ENCODE data around the gene CALN1.

GRCh38 chr7:72453471-72453870 lies 41.3 kb upstream of the CALN1 start:
- TF ChIP-seq CTCF (conservative IDR thresholded peaks at IDR 0.05), result no peak
- TF ChIP-seq ZFX (IDR thresholded peaks at IDR 0.05), result no peak
